Measurements from ENCODE around the gene OXTR. TPM values are rescaled to one million over a fixed set of nuclear protein-coding genes. Genes with fewer than 3 reads are reported as not detected.
A peak's percentile ranks its signal among the peaks of the same experiment; 100 is the strongest.

OXTR gene
- total RNA-seq, 4 donors from 2014 or later, result 0.30 to 2.0 (median 1.2) TPM

GRCh38 chr3:8768364-8769087 is 887 bp downstream of the OXTR start:
- H3K36me3 ChIP-seq, result no peaks in the 10 kb centered on the region
- peaks cover 0 to 29% (median 7%) of the 10 kb centered on the region in 4 donors for H3K4me1 ChIP-seq
- TF ChIP-seq CTCF (IDR thresholded peaks at IDR 0.05) (no peak), EP300 (IDR thresholded peaks at IDR 0.05) (no peak), POLR2A (IDR thresholded peaks at IDR 0.05) (no peak)
- H3K4me3 ChIP-seq, result peak overlapping the region in 1 of 4 donors; percentile 42
- no peaks in the 10 kb centered on the region for H3K9me3 ChIP-seq
- DNase-seq (ENCODE audit: low spot score in 2 of 2), result no peak
- no peak overlapping the region for H3K27ac ChIP-seq
- 14 to 18% methylated on average over 13 to 21 of the region's 36 CpGs for WGBS, 2 donors
- H3K27me3 ChIP-seq, result peaks cover 0 to 54% of the 10 kb centered on the region in 2 donors

GRCh38 chr3:8767667-8768363 is 1.6 kb downstream of the OXTR start:
- DNase-seq (ENCODE audit: low spot score in 2 of 2), result no peak
- Histone ChIP-seq H3K27ac (no peak overlapping the region), H3K36me3 (no peaks in the 10 kb centered on the region), H3K27me3 (peaks cover 0 to 54% of the 10 kb centered on the region in 2 donors), H3K4me3 (peak overlapping the region in 1 of 4 donors; percentile 25), H3K4me1 (peaks cover 0 to 29% (median 7%) of the 10 kb centered on the region in 4 donors), H3K9me3 (no peaks in the 10 kb centered on the region)
- WGBS, 2 donors, result 9 to 15% methylated on average over 18 to 42 of the region's 74 CpGs
- TF ChIP-seq CTCF (IDR thresholded peaks at IDR 0.05) (no peak), POLR2A (IDR thresholded peaks at IDR 0.05) (no peak), EP300 (IDR thresholded peaks at IDR 0.05) (no peak)

- 52 to 53% methylated on average over 24 to 37 of the region's 37 CpGs for WGBS, 2 donors
- Histone ChIP-seq H3K36me3 (no peaks in the 10 kb centered on the region), H3K4me3 (no peak overlapping the region), H3K27me3 (peaks cover 0 to 51% of the 10 kb centered on the region in 2 donors), H3K9me3 (no peaks in the 10 kb centered on the region), H3K27ac (no peak overlapping the region), H3K4me1 (peaks cover 0 to 29% (median 7%) of the 10 kb centered on the region in 4 donors)
- TF ChIP-seq EP300 (IDR thresholded peaks at IDR 0.05), result no peak
- no peak for TF ChIP-seq POLR2A (IDR thresholded peaks at IDR 0.05)
- no peak for TF ChIP-seq CTCF (IDR thresholded peaks at IDR 0.05)
- no peak for DNase-seq (ENCODE audit: low spot score in 2 of 2)
Measured at GRCh38 chr3:8767256-8767666, 2.2 kb downstream of the OXTR start.

- WGBS, 2 donors, result 65 to 80% methylated on average over 2 of the region's 2 CpGs
- H3K4me3 ChIP-seq, result no peak overlapping the region
- H3K4me1 ChIP-seq, result peaks cover 0 to 29% (median 7%) of the 10 kb centered on the region in 4 donors
- no peak overlapping the region for H3K27ac ChIP-seq
- TF ChIP-seq CTCF (IDR thresholded peaks at IDR 0.05) (no peak), POLR2A (IDR thresholded peaks at IDR 0.05) (no peak), EP300 (IDR thresholded peaks at IDR 0.05) (no peak)
- no peaks in the 10 kb centered on the region for H3K36me3 ChIP-seq
- no peaks in the 10 kb centered on the region for H3K9me3 ChIP-seq
- no peak for DNase-seq (ENCODE audit: low spot score in 2 of 2)
- H3K27me3 ChIP-seq, result peaks cover 0 to 40% of the 10 kb centered on the region in 2 donors
Measured at GRCh38 chr3:8766148-8766547, 3.3 kb downstream of the OXTR start.

GRCh38 chr3:8765528-8765927 is 3.9 kb downstream of the OXTR start:
- Histone ChIP-seq H3K27me3 (peaks cover 0 to 34% of the 10 kb centered on the region in 2 donors), H3K4me1 (peaks cover 0 to 29% (median 7%) of the 10 kb centered on the region in 4 donors), H3K36me3 (no peaks in the 10 kb centered on the region), H3K4me3 (no peak overlapping the region), H3K27ac (no peak overlapping the region), H3K9me3 (no peaks in the 10 kb centered on the region)
- no peak for TF ChIP-seq CTCF (IDR thresholded peaks at IDR 0.05)
- TF ChIP-seq POLR2A (IDR thresholded peaks at IDR 0.05), result no peak
- TF ChIP-seq EP300 (IDR thresholded peaks at IDR 0.05), result no peak
- DNase-seq (ENCODE audit: low spot score in 2 of 2), result no peak
- WGBS, 2 donors, result 76 to 82% methylated on average over 4 of the region's 4 CpGs

Measured in tibial nerve (tissue), 4 donors.